Liver (tissue), 3 donors: Measurements from ENCODE around the gene DNPH1.

ENCODE experiments used
- CTCF ChIP-seq: fragments of 150-350 bp; IDR thresholded peaks from 2 replicates; pipeline ENCODE4 v1.5.1; 2017; ENCODE audit warnings: improper control_type of control experiment, low read depth, low read length; ENCODE audit not compliant: missing input control
- EGR1 ChIP-seq, 2 donors: IDR thresholded peaks; 2 replicates each; pipeline ENCODE4 v1.6.1; 2016 to 2018; ENCODE audit warnings: antibody characterized with exemption in 2 of 2, low read depth in 2 of 2
- GABPA ChIP-seq, 2 donors: IDR thresholded peaks in 1 of 2; conservative IDR thresholded peaks in 1 of 2; 2 replicates each; pipeline ENCODE4 v1.6.1; 2016; ENCODE audit warnings: antibody characterized with exemption in 2 of 2, mild to moderate bottlenecking in 1 of 2, moderate library complexity in 1 of 2
- RAD21 ChIP-seq, 2 donors: IDR thresholded peaks; 2 replicates each; pipeline ENCODE4 v1.6.1; 2016; ENCODE audit warnings: antibody characterized with exemption in 2 of 2, mild to moderate bottlenecking in 2 of 2
- SP1 ChIP-seq: IDR thresholded peaks from 2 replicates; pipeline ENCODE4 v1.6.1; 2018; ENCODE audit warnings: antibody characterized with exemption, mild to moderate bottlenecking
- TAF1 ChIP-seq: conservative IDR thresholded peaks from 2 replicates; pipeline ENCODE4 v1.6.1; 2016; ENCODE audit warnings: antibody characterized with exemption, mild to moderate bottlenecking
- YY1 ChIP-seq: IDR thresholded peaks from 2 replicates; pipeline ENCODE4 v1.6.1; 2016; ENCODE audit warnings: antibody characterized with exemption, mild to moderate bottlenecking
- ZBTB33 ChIP-seq: IDR thresholded peaks from 2 replicates; pipeline ENCODE4 v1.6.1; 2016; ENCODE audit warnings: antibody characterized with exemption
- donor health status: healthy.
- donor health status: healthy.

DNA sequence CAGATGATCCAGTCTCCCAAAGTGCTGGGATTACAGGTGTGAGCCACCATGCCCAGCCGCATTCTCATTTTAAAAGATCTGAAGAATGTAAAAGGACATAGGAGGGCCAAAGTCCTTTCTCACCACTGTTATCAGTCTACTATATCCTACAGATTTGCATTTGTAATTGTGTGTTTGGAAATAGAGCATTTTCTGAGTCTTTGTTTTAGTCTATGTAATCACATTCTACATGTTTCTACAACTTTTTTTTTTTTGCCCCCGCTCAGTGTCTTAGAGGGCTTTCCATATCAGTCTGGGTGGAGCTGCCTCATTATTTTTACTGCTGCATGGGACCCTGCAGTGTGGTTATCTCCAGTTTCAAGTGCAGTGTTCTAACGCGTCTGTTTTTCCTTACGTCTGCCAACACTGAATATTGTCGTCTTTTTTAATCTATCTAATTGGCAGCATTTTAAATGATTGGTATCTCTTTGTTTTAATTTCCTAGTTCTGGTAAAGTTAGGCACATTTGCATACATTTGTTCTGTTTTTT lies 39.4 kb downstream of the DNPH1 start:
- TF ChIP-seq ZBTB33 (no peak), CTCF (no peak), EGR1 (IDR thresholded peaks at IDR 0.05; ENCODE audit: low read depth in 2 of 2) (no peak), GABPA (IDR thresholded peaks at IDR 0.05 in 1 of 2, conservative IDR thresholded peaks at IDR 0.05 in 1 of 2) (no peak), RAD21 (IDR thresholded peaks at IDR 0.05) (no peak), YY1 (no peak), SP1 (no peak), TAF1 (no peak)
